A204.1 (cell line): ENCODE results near the gene ATF3.
"Not testable (repeated sequence)": the region's sequence is repeated elsewhere in the genome, so short reads cannot be mapped to it uniquely, and the experiment has no call there.

Experiments
- FAIRE-seq: peaks from 2 replicates; lab custom pipeline; 2012; peaks lifted over from hg19 to GRCh38; lab: Jason Lieb, UNC

Gene ATF3

DNA sequence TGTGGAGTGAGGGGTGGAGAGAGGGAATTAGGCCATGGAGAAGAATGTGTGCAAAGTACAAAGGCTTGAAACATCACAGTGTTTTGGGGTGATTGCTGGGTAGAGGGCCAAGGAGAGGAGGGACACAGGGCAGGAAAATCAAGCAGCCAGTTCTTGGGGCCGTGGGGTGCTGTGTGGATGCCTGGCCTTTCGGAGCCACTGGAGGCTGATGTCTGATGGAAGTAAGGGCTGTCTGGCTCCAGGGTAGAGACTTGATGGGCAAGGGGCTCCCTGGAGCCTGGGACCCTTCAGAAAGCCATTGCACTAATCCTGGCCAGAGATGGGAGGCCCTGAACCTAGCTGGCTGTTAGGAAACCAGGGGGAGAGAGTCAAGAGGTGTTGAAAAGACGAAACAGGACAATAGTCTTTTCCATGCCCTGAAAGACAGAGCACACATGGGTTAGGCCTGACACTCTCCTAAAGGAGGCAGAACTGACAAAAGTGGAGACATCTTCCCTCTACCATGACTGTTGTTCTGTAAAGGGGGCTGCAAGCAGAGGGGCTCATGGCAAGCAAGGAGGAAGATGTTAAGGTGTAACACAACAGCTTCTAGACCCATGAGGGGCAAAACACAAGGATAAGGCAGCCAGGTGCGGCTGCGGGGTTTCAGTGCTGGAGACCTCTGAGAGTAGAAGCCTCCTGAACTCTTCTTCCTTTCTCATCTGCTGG, 21.0 kb downstream of the ATF3 start:
- no peak for FAIRE-seq

DNA sequence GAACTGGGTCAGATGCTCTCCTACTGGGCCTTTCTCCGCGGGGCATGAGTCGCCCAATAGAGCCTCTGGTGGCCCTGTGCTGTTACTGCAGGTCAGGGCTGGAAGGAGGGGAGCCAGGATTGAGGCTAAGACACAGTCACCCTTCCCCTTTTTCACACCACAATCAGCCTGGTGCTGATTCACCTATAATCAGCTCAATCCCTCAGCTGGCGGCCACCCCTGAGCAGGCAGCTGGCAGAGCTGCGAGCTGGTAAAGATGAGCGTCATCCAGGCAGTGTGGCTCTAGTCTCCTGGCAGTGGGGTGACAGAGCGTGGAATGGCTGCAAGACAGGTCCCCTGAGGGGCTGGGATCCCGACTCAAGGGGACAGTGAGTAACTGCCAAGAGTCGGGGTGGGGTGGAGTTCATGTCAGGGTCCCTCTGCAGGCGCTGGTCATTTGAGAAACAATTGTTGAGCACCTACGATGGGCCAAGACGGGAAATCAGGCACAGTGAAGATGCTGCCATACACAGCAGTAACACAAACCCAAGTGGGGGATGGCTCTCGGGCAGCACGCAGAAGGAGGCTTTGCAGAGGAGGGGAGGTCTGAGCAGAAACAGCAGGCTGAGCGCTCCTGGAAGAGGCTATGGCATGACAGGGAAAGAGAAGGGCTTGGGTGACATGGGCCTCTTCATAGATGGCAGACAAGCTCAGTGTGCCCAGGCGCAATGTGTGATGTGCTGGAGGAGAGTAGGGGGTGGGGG, 21.8 kb downstream of the ATF3 start:
- FAIRE-seq, result no peak

DNA sequence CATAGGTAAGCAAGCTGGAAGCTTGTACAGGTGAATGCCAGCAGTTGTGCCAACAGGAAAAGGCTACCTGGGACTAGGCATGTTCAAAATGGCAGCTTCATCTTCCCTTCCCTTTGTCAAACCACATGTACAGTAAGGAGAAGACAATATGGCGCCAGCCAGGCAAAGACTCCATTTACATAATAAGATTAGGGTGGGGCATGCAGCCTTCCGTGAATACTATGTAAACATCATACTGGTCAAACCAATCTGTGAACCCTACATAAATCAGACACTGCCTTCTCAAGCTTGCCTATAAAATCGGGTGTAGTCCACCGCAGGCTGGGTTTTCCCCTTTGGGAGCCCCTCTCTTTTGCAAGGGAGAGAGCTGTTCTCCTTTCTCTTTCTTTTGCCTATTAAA, 24.6 kb downstream of the ATF3 start:
- no peak for FAIRE-seq

DNA sequence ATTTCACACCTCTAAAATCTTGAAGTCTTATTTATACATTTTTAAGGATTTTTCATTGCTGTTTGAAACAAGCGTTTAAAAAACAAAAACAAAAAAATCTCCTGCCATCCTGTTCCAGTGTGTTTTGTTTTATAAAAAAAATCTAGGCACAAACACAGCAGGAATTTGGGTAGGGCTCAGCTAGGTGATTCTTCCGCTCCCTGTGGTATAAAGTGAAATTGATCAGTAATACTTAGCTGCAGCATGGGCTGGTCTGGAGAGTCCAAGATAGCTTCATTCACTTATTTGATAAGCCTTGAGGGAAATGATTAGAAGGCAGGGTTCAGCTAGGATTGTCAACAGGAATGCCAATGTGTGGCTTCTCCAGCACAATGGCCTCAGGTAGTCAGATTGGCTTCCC, 25.7 kb downstream of the ATF3 start:
- no peak for FAIRE-seq

DNA sequence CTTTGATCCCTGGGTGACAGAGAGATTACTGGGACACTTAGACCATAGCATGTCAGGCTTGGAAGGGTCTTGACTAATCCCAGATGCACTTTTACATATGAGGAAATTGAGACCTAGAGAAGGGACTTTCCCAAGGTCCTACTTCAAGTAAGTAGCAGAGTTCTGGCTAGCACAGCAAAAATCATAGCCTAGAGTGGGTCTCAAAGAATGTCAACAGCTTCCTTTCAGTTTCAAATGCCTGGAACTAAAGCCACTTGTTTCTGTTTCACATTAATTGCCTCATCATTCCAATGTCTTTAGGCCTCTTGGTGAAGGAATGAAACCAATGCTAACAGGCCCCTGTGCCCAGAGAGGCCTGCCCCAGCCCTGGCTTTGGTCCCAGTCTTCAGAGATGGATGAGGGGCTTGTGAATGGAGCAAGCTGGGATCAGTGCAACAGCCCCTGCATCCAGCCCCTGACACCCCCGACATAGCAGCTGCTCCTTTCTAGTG, 26.6 kb downstream of the ATF3 start:
- FAIRE-seq, result no peak

DNA sequence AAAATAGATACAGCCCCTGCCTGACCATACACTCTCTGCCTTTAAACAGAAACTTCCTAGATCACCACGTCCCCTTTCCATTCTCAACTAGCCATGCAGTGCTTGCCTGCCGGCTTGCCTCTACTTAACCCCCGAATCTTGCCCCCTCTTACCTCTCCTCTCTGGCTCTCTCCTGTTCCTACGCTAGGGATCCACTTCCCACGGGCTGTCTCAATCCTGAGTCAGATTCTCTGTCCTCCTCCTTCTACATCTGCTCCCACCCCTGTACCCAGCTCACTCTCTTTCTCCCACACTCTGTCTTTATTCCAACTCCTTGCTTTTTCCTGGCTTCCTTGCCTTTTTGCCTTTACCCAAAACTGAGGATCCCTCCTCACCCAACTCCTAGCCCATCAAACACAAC, 29.3 kb downstream of the ATF3 start:
- no peak for FAIRE-seq

DNA sequence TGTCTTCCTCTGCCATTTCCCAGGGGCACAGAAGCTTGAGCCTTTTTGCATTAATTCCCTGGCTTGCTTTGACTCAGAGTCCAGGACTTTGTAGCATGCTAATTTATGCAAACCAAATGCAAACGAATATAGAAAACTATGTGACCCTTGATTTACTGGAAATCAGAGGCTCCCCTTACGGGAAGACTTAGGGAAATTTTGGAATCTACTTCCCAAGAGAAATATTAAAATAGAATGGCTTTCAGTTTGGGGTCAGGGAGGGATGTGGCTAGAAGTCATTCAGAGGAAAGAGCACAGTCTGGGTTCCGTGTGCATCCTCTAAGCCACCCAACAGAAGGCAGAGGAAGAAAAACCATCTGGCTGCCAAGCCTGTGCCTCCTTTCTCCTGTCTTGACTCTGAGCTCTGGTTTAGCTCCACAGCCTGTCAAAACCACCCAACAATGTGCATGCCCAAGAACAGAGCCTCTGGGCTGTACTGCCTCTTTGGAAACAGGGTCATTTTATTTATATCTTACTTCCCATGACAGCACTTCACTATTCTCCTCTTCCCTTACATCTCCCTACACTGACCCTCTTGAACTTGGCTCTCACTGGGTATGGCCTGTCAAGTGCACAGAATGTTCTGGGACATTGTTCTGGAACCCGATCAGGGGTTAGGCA, 30.1 kb downstream of the ATF3 start:
- no peak for FAIRE-seq

DNA sequence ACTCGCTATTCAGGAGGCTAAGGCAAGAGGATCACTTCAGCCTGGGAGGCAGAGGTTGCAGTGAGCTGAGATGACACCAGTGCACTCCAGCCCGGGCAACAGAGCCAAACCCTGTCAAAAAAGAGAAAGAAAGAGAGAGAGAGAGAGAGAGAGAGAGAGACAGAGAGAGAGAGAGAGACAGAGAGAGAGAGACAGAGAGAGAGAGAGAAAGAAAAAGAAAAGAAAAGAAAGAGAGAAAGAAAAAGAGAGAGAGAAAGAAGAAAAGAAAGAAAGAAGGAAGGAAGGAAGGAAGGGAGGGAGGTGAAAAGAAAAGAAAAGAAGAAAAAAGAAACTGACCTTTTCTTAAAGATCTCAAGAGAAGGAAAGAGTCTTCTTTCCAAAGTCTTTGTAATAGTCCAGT, 31.0 kb downstream of the ATF3 start:
- not testable (repeated sequence) for FAIRE-seq

DNA sequence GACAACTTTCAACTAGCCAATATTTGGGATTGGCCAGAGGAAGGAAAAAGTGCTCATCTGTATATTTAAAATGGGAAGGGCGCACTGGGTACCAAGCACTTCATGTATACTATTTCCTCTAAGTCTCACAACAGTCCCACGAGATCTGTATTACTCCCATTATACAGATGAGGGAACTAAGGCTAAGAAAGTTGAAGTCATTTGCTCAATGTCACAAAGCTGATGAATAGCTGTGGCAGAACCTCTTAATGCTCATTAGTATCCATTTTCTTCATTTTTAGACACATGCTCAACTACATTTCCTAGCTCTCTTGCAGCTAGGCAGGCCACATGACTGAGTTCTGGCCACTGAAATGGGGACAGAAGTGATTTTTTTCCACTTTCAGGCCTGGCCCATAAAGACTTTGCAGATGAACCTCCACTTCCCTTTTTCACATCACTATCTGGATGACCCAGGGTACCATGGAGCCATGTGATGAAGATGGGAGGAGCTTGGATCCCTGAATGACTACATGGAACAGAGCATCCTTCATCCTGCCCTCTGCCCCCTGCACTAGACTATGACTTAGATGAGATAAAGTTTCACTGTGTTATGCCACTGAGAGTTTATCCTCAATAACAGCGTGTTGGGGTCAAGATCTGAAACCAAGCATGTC, 31.8 kb downstream of the ATF3 start:
- FAIRE-seq, result no peak

DNA sequence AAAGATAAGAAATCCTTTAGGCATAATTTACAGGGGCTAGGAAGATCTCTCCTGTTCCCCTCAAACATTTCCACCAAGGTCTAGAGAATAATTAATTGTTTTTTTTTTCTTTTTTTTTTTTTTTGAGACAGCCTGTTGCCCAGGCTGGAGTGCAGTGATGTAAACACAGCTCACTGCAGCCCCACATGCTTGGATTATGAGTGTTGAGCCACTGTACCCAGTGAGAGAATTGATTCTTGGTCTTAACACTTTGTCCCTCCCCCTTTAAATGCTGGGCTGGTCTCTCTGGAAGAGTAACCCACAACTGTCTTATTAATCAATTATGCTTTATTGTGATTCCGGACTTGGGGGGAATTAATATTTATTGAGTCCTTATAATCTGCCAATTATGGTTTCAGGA, 33.4 kb downstream of the ATF3 start:
- FAIRE-seq, result no peak

DNA sequence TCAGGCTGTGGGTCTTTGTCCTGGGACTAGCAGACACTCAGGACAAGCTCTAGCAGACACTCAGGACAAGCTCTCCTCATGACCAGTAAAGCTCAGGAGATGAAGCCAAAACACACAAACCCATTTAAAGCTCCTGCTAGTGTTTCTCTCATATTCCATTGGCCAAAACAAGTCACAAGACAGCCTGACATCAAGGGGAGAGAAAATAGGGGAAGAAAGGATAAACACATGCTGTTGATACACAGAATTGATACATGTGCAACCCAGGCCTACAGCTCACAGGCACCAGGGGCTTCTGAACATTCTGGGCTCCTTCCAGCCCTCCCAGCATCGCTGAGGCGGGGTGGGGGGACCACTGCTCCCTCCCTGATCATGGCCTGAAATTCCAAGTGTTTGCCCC, 35.3 kb downstream of the ATF3 start:
- FAIRE-seq, result no peak

DNA sequence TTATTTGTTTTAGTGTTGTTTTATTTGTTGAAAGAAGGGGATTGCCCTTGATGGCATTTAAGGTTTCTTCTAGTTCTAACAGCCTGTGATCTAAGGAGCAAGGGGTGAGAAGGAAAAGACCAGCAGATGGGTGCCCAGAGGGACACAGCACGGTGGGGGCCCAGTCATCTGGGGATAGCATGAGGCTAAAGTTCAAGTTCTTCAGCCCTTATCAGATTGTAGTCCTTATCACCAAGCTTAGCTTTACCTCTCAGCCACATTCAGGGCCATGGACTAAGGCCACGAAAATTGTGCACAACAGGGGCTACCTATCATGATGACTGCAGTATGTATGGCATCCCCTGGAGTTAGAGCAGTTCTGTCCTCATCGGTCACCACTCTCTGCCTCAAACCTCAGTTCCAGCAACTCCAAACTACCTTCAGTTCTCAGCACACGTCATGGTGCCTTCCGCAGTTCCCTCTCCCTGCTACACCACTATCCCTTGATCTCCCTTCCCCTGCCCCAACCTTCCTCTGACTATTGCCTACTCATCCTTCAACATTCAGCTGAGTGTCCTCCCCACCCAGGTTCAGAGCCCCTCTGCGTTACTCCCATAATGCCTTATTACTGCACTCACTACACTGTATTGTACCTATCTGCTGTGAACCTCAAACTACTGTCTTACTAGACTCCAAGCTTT, 36.4 kb downstream of the ATF3 start:
- FAIRE-seq, result no peak

DNA sequence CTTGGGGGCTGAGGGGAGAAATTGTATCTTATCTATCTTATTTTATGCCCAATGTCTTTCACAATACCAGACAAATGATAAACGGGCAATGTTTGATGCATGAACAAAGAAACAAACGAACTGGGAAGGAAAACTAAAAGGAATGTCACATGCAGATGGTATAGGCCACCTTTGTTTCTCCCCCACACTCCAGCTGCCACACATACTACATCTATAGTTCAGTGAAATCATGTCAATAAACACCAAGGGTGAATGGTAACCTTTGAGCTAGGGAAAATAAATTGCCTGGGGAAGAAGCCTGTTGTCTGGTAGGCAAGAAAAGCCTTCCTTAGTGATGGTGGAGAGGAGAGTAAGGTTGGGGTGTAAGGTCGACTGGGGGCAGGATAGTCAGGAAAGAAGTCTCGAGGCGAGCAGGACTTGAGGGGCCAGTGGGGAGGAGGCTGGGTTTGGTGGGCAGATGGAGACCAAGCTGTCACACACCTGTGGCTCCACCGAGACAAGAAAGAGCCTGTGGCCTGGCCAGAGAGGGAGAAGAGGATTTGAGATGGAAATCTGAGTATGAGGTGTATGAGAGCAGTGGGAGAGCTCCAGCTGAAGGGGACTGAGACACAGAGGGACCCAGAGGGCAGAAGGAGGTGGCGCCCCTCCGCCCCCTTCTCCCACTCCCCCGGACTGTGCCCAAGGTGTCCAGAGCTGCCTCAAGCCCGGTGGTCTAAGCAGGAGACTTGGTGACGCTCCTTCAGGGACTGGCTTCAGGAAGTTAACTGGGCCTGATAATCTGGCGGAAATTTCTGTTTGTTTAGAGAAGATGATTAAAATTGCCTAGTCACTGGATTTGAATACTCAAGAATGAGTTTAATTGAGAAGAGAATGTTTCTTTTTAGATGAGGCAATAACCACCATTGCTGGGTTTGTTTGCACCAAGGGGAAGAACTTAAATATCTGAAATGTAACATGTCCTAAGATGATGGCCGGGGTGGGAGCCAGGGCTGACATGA, 37.3 kb downstream of the ATF3 start:
- FAIRE-seq, result no peak

DNA sequence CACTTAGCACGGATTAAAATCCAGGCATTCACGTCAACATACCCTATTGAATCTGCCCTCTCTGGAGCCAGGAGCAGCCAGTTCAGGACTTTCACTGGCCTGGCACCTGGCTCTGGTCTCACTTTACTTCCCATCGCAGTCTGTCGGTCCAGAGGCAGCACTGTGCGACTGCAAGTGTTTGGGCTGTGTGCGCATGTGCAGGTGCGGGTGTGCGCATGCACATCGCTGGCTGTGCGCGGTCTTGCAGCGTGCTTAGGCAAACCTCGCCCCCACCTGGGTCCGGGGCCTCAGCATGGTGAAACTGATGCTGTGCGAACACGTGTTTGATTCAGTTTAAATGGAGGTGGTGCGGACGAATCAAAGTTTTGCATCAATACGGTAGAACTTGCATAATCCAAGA, 38.0 kb downstream of the ATF3 start:
- FAIRE-seq, result no peak

DNA sequence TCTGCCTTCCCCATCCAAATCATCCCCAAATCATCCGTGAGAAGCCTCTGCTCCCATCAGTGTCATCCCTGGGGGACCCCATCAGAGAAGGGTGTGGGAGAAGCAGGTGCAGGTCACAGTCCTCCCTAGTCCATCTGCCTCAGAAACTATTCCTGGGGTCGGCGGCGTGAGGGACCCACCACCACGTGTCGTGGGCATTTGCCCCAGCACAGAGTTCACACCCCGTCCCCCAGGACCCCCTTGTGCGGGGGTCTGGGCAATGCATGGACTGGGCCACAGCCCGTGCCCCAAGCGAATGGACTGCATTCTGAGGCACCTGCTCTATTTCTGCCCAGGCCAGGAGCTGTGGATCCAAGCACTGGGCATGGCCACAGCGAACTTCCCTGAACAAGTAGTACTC, 38.4 kb downstream of the ATF3 start:
- FAIRE-seq, result no peak

DNA sequence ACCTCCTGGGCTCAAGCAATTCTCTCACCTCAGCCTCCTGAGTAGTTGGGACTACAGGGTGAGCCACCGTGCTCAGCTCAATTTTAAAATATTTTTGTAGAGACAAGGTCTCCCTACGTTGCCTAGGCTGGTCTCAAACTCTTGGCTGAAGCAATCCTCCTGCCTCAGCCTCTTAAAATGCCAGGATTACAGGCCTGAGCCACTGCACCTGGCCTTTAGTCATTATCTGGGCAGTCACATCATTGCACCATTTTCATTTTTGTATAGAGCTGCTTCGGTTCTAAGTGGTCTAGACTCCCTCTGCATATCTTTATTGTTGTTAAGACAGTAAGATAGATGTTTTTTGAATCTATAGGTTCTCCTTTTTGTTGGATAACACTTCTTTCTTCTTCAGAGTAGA, 39.9 kb downstream of the ATF3 start:
- FAIRE-seq, result no peak

DNA sequence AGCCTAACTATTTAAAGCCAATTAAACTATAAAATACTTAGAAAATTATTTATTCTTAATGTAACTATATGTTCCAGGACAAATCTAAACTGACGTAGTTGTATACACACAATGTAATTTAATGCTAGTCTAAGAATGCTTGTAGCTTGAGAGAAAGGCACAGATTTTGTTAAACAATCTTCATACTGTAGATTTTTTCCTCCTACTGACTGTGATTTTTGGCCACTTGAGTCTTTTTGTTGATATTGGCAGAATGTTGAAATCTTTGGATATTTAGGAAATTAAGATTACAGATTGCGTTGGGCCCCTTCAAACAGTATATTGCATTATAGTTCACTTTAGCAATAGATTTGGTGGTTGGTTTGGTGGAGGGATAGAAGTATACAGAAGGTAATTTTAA, 40.5 kb downstream of the ATF3 start:
- FAIRE-seq, result no peak

DNA sequence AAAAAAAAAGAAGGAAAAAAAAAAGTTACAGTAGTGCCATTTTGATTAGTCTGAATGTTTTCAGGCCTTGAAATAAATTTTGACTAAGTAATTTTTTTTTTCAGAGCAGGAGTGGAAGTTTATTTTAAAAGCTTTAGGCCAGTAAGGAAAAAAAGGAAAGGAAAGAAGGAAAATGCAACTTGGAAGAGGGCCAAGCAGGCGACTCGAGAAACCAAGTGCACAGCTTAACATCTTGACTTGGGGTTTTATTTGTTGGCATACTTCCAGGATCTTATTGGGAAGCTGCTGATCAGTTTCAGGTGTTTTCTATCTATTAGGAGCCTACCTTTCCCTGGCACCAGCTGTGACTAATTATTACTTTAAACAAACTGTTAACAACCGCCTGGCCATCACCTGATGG, 41.7 kb downstream of the ATF3 start:
- no peak for FAIRE-seq

DNA sequence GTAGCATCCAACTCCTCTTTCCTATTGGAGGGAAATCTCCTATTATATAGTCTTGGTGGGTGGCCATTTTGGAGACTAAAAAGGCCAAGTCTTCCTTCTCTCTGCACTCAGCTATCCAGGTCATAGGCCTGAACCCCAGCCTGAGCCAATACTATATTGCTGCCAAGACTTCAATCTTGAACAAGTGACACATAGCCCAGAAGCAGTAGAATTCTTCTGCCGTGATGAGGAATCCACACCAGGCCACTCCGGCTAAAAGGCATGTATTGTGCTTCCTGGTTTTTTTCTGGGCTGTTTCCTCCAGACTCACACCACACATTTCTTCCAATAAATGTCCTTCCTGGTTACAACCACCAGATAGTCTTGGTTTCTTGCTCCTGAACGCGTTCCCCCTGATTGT, 43.0 kb downstream of the ATF3 start:
- FAIRE-seq, result no peak

DNA sequence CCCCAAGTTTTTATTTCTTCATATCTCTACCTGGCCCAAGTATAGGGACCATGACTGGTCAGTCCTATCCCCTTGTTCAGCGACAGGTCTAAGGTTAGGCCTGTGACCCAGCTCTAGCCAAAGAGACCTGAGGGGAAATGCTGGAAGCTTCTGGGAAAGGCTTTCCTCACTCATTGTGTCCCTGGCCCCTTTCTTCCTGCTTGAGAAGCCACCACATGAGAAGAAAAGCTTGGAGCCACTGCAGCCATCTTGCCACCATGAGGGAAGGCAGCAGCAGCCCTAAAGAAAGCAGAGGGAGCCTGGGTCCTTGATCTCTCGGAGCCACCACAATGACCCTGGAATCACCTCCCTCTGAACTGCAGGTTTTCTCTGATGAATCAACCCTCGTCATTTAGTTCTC, 43.4 kb downstream of the ATF3 start:
- no peak for FAIRE-seq

DNA sequence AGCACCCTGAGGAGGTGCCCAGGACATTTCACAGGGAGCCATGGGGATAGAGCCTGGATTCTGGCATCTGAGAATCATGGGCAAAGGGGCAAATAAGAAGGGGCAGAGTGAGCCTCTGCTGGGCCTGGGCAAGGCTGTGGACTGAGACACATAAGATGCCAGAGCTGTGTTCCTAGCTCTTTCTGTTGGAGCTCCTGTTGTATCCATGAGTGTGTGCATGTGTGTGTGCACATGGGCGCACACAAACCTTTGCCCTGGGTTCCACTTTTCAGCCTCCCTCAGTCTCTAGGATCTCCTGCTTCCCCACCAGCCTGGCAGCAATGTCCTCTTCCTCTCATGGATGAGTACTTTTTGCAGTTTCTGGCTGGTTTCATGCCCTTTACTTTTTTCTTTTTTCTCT, 44.0 kb downstream of the ATF3 start:
- no peak for FAIRE-seq
